Stimulated activated effector memory CD8-positive, alpha-beta T cell treated with anti-CD3 and anti-CD28 coated beads, Interleukin-12 subunit alpha, Interleukin-12 subunit beta, amount 100 ng/mL, for 72 hours (primary cell): ENCODE measurements around the gene TRMT61B.

ENCODE experiments used
- ATAC-seq: fragments of 150-1000 bp; cut with Tn5 transposase; 2 replicates; pipeline ENCODE4 v1.10.0; 2021
- DNase-seq, 2 donors: peaks; one replicate each; pipeline ENCODE4 v3.0.0; 2021 to 2022; ENCODE audit warnings: low spot score in 2 of 2
- H3K27ac Mint-ChIP-seq: one replicate; pipeline ENCODE4 v1.8.0; 2022; ENCODE audit warnings: mild to moderate bottlenecking, mixed read lengths
- H3K36me3 Mint-ChIP-seq: one replicate; pipeline ENCODE4 v1.8.0; 2022; ENCODE audit warnings: mild to moderate bottlenecking, mixed read lengths
- H3K4me1 Mint-ChIP-seq: one replicate; pipeline ENCODE4 v1.8.0; 2022; ENCODE audit warnings: mixed read lengths
- H3K4me3 Mint-ChIP-seq: one replicate; pipeline ENCODE4 v1.8.0; 2022; ENCODE audit warnings: mild to moderate bottlenecking, mixed read lengths
- H3K9me3 Mint-ChIP-seq: one replicate; pipeline ENCODE4 v1.8.0; 2022; ENCODE audit warnings: mixed read lengths

The TRMT61B gene

DNA sequence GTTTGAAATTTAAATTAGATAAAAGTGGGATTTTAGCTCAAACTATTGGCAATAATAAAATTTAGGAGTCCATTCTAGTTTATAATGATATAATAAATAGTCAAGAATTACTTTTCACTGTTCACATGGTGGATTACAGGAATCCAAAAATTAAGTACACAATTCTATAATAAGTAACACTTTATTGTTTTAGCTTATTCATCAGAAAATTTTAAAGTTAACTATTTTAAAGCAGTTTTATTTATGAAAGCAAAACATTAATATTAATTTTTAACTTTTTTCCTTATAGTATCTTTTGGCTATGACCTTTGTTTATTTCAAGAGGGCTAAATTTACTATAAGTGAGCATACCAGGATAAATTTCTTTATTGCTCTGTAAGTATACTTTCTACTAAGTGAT is 48.1 kb downstream of the TRMT61B start:
- no peaks in the 10 kb centered on the region for H3K9me3 Mint-ChIP-seq
- no peaks in the 10 kb centered on the region for H3K4me1 Mint-ChIP-seq
- H3K27ac Mint-ChIP-seq = no peak overlapping the region
- H3K4me3 Mint-ChIP-seq = no peak overlapping the region
- DNase-seq (no peak), ATAC-seq (no peak)
- no peaks in the 10 kb centered on the region for H3K36me3 Mint-ChIP-seq

- DNase-seq = peak; percentile 60 to 84
- H3K4me3 Mint-ChIP-seq = no peak overlapping the region
- peak; percentile 62 for ATAC-seq
- H3K27ac Mint-ChIP-seq = no peak overlapping the region
- no peaks in the 10 kb centered on the region for H3K36me3 Mint-ChIP-seq
- no peaks in the 10 kb centered on the region for H3K4me1 Mint-ChIP-seq
- H3K9me3 Mint-ChIP-seq = no peaks in the 10 kb centered on the region
Measured at GRCh38 chr2:28821295-28821958, 48.7 kb downstream of the TRMT61B start.

GRCh38 chr2:28818053-28818452 is 52.1 kb downstream of the TRMT61B start:
- Mint-ChIP-seq H3K9me3 (no peaks in the 10 kb centered on the region), H3K4me3 (no peak overlapping the region), H3K27ac (no peak overlapping the region), H3K36me3 (no peaks in the 10 kb centered on the region), H3K4me1 (no peaks in the 10 kb centered on the region)
- DNase-seq (no peak), ATAC-seq (peak; percentile 46)

DNA sequence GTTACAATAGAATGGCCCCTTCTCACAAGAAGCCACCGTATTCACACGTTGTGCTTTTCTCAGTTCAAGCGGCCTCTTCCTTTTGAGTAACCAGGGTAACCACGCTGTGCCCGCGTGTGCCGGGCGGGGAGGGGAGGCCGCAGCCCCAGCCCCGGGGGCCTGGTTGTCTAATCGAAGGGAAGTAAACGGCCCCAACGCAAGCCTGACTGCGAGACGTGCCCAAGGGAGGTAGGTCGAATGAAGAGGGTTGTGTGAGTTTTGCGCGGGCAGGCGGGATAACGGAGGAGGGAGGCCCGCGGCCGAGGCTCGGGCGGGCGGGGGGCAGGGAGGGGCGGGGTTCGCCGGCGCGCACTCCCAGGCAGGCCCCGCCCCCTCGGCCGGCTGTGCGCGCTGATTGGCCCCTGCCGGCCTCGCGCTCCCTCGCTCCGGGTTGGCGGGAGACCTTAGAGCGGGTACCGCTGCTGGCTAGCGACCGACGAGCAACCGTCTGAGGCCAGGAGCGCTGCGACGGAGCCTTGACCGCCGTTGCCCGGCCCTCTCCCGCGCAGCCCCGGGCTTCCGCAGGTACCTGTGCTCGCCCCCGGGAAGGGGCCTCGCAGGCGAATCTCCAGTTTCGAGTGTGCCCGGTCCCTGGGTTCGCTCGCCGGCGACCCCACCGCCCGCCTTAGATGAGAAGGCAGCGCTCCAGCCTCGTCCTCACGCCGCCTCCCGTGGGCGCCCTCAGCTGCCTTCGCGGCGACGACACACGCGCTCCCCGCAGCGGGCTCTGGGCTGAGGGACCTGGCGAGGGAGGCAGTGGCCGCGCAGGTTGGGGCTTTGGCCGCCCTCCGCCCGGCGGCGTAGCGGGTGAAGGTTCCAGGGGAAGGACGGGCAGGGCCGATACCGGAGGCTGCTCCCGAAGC is 59.5 kb downstream of the TRMT61B start, which contains the start of gene SPDYA:
Gene SPDYA, plus strand, starts transcription at position 451 of the 902 bp plus-strand sequence. CDS start 5,181 bp downstream, outside the sequence.
- Mint-ChIP-seq H3K27ac (peak within 1 kb of the TSS; percentile 83), H3K4me3 (peak within 1 kb of the TSS; percentile 69), H3K9me3 (no peaks in the 10 kb centered on the region), H3K4me1 (peaks cover 12% of the 10 kb centered on the region), H3K36me3 (peaks cover 5% of the 10 kb centered on the region)
- ATAC-seq = peak; percentile 95
- DNase-seq = peak; percentile 73 to 87

GRCh38 chr2:28809927-28810326 is 60.2 kb downstream of the TRMT61B start:
- Mint-ChIP-seq H3K27ac (peak overlapping the region; percentile 83), H3K9me3 (no peaks in the 10 kb centered on the region), H3K36me3 (peaks cover 12% of the 10 kb centered on the region), H3K4me3 (peak overlapping the region; percentile 69), H3K4me1 (peaks cover 12% of the 10 kb centered on the region)
- no peak for ATAC-seq
- no peak for DNase-seq

DNA sequence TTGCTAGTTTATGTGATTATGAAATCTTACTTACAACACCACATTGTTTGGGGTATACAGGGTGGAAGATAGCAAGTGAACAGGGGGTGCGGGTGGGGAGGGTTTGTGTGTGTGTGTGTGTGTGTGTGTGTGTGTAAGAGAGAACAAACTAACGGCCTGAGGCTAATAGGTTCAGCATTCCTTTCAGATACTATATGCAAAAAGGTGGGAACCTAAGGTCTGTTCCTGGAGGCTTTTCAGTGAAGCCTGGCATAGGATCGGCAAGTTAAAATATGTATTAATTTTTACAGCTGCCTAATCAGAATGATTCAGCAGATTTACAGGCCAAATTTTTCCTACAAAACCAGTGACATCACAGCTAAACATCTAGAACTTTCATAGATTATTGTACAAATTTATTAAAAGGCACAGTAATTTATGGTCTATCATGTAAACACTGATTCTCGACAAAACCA is 67.1 kb downstream of the TRMT61B start:
- H3K36me3 Mint-ChIP-seq = peaks cover 82% of the 10 kb centered on the region

DNA sequence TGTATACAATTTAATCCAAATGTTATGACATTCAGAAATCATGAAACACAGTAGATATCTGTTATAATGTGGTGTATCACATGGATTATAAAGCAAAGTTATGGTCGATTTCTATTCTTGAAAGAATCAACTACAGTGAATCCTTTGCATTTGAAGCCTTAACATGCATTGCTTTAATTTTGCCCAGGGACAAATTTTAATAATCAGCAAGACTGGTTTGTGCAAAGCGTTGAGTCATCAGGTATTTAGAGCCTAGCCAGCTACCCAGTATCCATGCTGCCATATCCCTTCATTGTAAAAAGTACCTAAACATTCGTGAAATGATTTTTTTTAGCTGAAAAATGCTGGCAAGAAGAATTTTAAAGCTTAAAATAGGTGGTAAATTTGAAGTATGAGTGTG is 68.4 kb downstream of the TRMT61B start:
- Mint-ChIP-seq H3K9me3 (no peaks in the 10 kb centered on the region), H3K27ac (no peak overlapping the region), H3K4me1 (peaks cover 11% of the 10 kb centered on the region), H3K36me3 (peaks cover 94% of the 10 kb centered on the region), H3K4me3 (no peak overlapping the region)
- DNase-seq (no peak), ATAC-seq (no peak)

More for the DNA sequence above, 67.1 kb downstream of the TRMT61B start:
- no peak for ATAC-seq
- no peak overlapping the region for H3K4me3 Mint-ChIP-seq
- no peak for DNase-seq
- H3K27ac Mint-ChIP-seq = no peak overlapping the region
- H3K9me3 Mint-ChIP-seq = no peaks in the 10 kb centered on the region
- H3K4me1 Mint-ChIP-seq = no peaks in the 10 kb centered on the region
